Peyer's patch (tissue), 4 donors: ENCODE measurements around the gene IL12RB1.

Source experiments
- CTCF ChIP-seq, 6 experiments: fragments of 450-650 bp in 4 of 6; fragments of 200-600 bp in 2 of 6; sonication (generic) in 1 of 6; IDR thresholded peaks; one replicate each; pipeline ENCODE4 v1.5.1; 2017 to 2019; ENCODE audit warnings: antibody characterized with exemption in 6 of 6, mild to moderate bottlenecking in 3 of 6, moderate library complexity in 1 of 6
- POLR2A ChIP-seq, 2 donors: fragments of 450-650 bp; IDR thresholded peaks; one replicate each; pipeline ENCODE4 v1.5.1; 2017; ENCODE audit warnings: antibody characterized with exemption in 2 of 2, mild to moderate bottlenecking in 2 of 2, moderate library complexity in 2 of 2

GRCh38 chr19:18099623-18099995 lies 12.9 kb upstream of the IL12RB1 start:
- TF ChIP-seq POLR2A (IDR thresholded peaks at IDR 0.05) (no peak), CTCF (IDR thresholded peaks at IDR 0.05) (no peak)
